Stomach (tissue), 4 donors: ENCODE measurements around the gene GPR65.

ENCODE experiments used
- CTCF ChIP-seq, 7 experiments: fragments of 450-650 bp in 4 of 7; fragments of 200-600 bp in 3 of 7; sonication (generic) in 3 of 7; IDR thresholded peaks; one replicate each; pipeline ENCODE4 v1.5.1; 2016 to 2019; ENCODE audit warnings: antibody characterized with exemption in 7 of 7, control low read depth in 2 of 7, mild to moderate bottlenecking in 1 of 7
- EP300 ChIP-seq: sonication (generic); formaldehyde crosslinking; IDR thresholded peaks from one replicate; pipeline ENCODE4 v1.6.1; 2017; ENCODE audit warnings: antibody characterized with exemption
- POLR2A ChIP-seq, 4 donors: fragments of 450-650 bp; IDR thresholded peaks; one replicate each; pipeline ENCODE4 v1.6.1; 2016; ENCODE audit warnings: antibody characterized with exemption in 4 of 4, control low read depth in 2 of 4, mild to moderate bottlenecking in 1 of 4, moderate library complexity in 1 of 4
- POLR2AphosphoS5 ChIP-seq, 3 donors: sonication (generic); formaldehyde crosslinking; IDR thresholded peaks; one replicate each; pipeline ENCODE4 v1.6.1; 2016; ENCODE audit warnings: antibody characterized with exemption in 3 of 3

GRCh38 chr14:88002421-88003075, 2.4 kb upstream of the GPR65 start:
- TF ChIP-seq CTCF (IDR thresholded peaks at IDR 0.05) (no peak), POLR2AphosphoS5 (IDR thresholded peaks at IDR 0.05) (no peak), POLR2A (IDR thresholded peaks at IDR 0.05) (no peak), EP300 (no peak)
